SU-DHL-6 (cell line): ENCODE data around the gene RARRES1.

ENCODE experiments used
- CTCF ChIP-seq: fragments of 200-600 bp; sonication (generic); IDR thresholded peaks from one replicate; pipeline ENCODE4 v1.5.1; 2017; ENCODE audit warnings: antibody characterized with exemption, mild to moderate bottlenecking, low read length, moderate library complexity; ENCODE audit not compliant: insufficient read depth, poor library complexity, severe bottlenecking
- EZH2phosphoT487 ChIP-seq: fragments of 200-600 bp; sonication (generic), shearing (Covaris generic); conservative IDR thresholded peaks from 2 replicates; pipeline ENCODE4 v1.6.1; 2018; ENCODE audit warnings: mild to moderate bottlenecking, antibody characterized with exemption, low read length, moderate library complexity, mixed read lengths

DNA sequence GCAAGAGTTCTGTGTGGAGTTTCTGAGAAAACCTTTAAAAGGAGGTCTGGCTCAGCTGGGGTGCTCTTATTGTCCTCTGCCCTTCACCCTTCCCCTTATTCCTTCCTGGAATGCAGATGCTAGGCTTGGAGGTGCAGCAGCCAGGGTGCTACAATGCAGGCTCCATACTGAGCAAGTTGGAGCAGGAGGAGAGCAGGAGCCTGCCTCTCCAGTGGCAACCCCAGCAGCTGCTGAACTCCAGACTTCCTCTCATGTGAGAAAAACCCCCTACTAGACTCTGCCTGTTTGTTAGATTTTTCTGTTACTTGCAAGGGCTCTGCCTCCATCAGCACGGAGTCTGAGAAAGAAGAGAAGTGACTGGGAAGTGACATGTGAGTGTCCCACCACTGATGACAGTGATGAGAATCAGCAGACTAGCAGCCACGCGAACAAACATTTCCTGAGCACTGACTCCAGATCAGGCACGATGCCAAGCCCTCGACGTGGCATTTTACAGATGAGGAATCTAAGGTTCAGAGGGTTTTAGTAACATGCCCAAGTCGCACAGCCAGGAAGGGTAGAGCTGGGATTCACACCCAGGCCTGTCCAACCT, 16.1 kb upstream of the RARRES1 start:
- TF ChIP-seq CTCF (no peak), EZH2phosphoT487 (no peak)
